ENCODE results near the gene CPLX3.
A peak's percentile ranks its signal among the peaks of the same experiment; 100 is the strongest.

Gene CPLX3

DNA sequence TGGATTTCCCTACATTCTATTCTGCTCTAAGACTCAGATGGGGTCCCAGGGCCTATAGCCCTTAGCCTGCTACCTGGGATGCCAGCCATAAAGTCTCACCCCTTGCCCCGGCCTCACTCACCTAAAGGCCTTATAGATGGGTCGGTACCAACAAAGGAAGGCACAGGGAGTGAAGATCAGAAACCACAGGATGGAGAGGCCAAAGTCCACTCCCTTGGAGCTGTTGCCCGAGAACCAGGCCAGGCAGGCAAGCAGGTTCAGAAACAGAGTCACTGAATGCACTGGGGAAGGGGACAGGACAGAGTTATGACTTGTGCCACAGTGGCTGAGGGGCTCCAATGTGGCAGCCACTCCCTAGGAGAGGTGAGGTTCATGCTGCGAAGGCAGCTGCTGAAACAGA lies 24.0 kb downstream of the CPLX3 start:
- no peak for DNase-seq

DNA sequence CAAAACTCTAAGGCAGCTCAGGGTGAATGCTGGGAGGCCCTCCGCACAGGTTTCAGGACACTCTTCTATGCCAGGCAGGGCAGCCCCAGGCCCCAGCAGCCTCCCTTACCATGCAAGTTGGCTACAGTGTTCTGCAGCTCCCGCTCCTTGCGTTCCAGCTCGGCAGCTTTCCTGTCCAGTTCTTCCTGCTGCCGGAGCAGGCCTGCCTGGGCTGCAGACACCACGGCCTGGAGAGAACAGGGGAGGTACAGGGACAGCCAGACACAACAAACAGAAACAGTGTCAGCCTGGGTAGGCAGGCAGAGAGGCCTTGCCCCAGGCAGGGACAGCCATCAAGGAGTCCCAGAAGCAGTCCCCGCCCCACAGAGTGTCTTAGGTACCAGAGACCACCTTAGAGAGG lies 25.5 kb downstream of the CPLX3 start:
- DNase-seq, result no peak

DNA sequence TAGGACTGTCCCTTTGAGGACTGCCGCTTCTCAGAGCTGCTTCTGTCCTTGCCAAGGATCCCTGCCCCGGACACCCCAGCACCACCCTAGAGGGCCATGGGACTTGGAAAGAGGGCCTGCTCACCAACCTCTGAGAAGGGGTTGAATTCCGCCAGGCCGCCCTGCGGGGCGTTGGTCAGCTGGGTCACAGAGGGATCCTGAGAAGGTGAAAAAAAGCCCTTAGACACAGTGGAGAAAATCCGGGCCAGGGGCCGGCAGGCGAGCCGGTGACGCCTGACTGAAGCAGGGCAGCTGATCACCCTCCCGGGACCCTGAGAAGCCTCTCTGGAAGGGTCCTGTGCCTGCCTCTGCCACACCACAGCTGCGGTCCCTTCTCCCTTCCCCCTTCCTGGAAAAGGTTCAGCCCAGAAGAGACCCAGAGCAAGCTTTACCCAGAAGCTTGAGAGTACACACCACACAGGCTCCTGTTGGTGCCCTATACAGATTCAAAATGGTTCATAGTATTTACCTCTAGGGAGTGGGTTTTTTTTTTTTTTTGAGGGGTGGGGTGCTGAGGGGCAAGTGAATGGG lies 28.1 kb downstream of the CPLX3 start:
- DNase-seq, result no peak

DNA sequence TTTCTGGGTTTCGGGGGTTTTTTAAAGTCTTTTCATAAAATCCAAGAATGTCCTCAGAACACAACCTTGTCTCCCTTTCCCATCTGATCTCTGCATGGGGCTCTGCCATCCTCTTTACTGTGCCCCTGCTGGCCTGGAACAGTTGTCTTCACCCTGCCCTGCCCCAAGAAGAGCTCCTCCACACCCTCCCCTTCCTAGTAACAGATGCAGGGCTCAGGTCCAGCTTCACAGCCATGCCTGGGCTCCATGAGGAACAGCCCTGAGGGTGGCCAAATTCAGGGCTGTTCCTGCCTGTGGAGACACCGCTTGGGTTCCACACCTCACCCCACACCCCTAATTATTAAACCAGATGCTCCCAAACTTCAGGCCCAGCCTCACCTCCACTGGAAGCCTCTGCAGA lies 29.4 kb downstream of the CPLX3 start:
- no peak for DNase-seq

DNA sequence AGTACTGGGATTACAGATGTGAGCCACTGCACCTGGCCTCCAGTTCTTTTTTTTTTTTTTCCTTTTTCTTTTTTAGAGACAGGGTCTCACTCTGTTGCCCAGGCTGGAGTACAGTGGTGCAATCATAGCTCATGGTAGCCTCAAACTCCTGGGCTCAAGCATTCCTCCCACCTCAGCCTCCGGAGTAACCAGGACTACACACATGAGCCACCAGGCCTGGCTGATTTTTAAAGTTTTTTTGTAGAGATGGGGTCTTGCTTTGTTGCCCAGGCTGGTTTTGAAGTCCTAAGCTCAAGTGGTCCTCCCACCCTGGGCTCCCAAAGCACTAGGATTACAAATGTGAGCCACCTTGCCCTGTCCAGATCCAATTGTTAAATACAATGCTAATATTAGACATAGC lies 30.1 kb downstream of the CPLX3 start:
- no peak for DNase-seq

DNA sequence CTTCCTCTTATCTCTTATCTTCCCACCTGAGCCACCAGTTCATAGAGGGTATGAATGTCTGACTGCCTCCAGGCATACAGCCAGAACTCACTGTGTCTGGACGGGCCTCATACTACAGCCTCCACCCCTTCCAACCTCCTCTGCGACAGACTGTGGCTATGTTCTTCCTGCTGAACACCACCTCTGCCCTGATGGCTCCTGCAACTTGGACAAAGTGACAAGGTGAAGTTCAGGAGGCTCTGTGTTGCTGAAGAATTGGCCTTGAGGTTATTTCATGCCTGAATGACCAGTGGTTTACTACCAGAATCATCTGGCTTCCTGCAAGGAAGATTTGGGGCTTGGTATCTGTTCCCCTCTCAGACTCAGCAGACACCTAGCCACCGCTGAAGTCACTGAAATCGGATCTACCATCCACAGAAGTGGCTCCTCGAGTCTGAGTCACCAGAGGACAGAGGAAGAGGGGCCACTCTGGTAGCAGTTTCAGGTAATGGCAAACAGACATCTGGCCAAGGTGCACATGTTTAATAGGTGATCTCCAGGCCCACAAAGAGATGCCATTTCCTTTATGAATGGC lies 30.7 kb downstream of the CPLX3 start:
- DNase-seq, result no peak

DNA sequence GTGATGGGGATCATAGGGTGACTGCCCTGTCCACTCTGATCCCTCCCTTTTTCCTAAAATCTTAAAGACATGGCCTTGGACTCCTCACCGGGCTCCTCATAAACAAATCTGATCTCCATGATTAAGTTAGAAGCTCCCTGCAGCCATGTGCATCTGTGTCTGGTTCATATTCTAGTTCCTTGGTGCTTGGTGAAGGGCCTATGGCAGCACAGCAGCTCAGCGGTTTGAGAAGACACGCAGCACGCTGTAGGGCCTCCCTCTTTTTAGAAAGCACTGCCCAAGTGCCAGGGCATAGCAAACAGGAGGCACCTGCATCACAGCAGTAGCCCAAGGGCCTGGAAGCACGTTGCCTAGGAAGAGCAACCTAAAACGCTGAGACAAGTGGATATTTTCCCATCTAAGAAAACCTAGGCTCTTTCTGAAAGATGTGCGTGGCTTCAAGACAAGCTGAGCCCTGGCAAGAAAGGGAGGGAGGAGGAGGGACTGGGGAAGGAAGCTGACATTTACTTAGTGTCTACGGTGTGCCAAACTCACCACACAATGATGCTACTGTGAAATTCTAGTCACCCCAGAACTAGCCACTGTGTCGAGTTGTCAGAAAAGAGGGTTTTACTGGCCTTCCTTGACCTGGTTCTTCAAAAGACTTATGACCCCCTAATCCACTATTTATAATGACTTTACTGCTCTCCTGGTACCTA lies 31.4 kb downstream of the CPLX3 start:
- DNase-seq, result no peak

DNA sequence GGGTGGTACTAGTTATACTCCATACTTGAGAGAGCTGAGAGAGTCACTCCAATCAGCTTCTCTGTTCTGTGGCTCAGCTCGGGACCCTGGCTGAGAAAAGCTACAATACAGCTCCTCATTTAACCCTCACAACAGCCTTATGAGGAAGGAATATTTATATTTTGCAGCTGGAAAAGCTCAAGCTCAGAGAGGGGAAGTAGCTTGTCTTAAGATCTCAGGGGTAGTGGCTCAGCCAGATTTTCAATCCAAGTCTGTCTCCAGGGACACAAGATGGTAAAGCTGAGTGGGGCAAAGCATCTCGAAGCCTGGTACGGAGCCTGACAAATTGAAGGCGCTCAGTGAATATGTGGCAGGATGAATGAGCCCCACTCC lies 31.9 kb downstream of the CPLX3 start:
- DNase-seq, result no peak

DNA sequence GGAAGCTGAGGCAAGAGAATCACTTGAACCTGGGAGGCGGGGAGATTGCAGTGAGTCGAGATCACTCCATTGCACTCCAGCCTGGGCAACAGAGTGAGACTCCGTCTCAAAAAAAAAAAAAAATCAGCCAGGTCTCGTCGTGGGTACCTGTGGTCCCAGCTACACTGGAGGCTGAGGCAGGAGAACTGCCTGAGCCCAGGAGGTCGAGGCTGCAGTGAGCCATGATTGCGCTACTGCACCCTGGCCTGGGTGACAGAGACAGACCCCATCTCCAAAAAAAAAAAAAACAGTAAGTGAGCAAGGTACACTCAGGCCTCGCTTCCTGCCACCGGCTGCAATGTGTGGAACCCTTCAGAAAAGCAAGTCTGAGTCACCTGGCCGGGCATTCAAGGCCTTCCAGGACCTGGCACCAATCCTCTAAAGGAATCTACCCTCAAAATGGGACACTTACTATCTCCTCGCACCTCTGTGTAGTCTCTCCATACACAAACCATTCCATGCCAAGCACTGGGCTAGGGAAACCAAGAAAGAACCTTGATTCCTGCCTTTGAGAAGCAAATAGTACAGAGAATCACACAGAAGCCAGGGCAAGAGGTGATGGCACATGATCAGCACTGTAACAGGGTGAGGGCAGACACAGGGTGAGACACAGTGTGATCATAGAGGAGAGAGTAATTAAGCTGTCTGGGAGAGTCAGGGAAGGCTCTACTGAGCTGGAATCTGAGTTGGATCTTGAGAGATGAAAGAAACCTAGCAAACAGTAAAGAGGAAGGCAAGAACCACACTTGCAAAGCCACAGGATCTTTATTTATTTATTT lies 37.0 kb downstream of the CPLX3 start:
- DNase-seq, result no peak

DNA sequence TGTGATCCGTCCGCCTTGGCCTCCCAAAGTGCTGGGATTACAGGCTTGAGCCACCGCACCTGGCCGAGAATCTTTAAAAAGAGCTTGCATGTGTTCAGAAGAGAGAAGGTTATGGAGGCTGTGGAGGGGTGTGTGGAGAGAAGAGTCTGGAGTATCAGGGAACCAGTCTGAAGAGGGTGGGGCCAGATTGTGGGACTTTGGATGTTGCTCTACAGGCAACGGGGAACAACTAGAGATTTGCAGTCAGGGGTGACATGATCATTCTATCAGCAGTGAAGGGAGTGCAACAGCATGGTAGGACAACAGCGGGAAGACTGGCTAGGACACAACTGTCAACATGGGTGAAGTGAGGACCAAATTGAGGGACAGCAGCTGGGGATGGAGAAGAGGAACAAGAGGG lies 37.9 kb downstream of the CPLX3 start:
- no peak for DNase-seq

DNA sequence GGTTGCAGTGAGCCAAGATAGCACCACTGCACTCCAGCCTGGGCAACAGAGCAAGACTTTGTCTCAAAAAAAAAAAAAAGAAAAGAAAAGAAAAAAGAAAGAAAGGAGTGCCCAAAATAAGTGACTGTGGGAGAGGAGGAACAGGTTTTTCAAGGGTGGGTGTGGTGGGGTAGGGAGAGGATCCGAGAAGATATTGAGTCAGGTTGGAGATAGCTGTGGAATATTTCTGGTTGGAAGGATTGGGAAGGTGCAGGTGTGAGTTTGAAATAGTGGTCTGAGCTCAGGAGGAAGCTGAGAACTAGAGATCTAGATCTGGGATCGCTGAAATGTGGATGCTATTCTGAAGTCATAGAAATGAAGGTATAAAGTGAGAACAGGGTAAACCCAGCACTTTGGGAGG lies 38.9 kb downstream of the CPLX3 start:
- no peak for DNase-seq

DNA sequence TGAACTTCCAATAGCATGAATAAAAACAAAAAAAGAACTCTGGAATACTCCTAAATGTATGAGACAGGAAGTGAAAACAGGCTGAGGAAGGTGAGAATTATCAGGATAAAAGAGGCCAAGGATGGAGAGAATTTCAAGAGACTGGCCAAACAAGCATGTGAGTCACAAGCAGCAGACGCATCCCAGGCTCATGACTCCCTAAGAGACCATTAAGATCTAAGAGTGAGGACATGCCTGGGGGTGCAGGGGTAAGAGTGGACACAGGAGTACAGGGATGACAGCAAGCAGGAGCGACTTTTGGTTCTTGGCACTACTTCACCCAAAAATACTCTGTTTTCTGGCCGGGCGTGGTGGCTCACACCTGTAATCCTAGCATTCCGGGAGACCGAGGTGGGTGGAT lies 39.7 kb downstream of the CPLX3 start:
- no peak for DNase-seq

DNA sequence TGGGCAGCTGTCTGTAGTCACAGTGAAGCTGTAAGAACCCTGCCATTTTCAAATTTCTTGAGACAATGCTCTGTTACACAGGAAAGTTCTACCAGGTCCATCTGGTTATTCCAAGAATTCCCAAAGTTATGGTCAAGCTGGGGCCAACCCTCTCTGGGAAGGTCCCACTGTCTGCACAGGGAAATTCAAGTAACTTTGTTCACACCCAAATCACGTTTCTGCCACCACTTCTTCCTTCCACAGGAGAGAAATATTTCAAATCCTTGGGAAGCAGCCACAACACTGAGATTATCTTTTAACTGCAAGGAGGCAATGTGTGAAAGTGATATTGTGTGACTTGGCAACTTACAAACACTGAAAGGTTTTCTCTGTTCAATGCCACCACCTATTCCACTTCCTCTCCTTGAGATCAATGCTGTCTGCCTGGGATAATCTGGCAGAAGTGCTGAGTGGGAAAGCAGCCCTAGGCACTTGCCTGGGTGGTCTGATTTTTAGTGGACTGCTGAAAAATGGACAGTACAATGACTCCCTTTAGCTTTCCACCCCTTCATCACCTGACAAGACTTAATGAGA lies 41.1 kb downstream of the CPLX3 start:
- no peak for DNase-seq

DNA sequence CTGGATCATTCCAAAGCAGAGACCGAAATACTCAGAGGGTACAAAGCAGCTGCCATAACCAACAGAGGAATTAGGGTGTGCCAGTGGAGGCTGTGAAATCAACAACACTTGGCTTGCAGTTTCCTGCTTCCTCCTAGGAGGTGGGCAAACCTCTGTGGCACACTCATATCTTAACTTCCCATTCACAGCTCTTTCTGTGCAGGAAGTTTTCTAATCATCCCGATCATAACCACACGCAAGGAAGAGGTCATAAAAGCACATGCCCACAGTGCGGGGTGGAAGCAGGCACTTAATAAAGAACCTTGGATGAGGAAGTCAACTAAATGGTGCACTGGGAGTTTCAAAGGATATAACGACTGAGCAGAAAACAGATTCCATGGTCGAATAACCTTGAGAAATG lies 41.6 kb downstream of the CPLX3 start:
- no peak for DNase-seq

DNA sequence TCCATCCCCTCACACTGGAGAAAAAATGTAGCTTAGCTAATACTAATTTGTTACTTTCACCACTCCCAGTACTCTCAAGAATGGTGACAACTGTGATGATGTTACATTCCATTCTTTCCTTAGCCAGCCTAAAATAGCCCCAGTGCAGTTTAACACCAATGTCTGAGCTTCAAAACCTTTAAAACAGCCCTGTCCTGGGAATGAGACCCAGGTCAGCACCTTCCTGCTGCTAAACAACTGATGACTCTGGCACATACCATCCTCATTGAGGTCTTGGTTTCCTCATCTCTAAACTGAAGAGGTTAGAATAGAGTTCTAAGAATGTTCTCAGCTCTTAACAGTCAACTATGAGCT lies 42.9 kb downstream of the CPLX3 start:
- DNase-seq, result no peak

DNA sequence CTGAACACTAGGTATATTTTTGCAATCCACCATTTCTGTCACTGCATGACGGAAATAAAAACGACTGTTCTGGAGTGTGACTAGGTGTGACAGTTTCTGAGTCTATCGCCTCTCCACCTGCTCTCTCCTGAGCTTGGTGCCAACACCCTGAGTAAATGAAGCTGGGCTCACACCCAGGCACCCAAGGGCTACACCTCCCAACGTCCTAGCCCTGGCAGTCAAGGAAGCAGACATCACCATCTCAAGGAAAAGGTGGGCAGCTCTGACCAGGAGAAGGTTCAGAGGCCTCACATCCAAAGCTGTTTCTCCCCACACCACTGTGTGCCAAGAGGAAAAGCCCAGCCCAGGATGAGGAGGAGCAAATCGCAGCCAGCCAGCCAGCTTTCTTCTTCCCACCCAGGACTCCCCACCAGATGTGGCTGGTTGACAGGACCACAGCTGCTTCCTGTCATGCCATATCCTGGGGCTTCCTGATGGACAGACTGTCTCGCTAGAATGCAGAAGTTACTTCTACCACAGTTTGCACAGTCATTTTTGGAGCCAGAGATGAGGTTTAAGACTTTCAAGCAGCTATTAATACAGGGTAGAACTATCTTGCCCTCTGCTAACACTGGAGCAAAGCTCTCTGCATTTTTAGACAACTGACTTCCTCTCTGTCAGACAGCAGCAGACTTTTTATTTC lies 43.4 kb downstream of the CPLX3 start:
- DNase-seq, result no peak

DNA sequence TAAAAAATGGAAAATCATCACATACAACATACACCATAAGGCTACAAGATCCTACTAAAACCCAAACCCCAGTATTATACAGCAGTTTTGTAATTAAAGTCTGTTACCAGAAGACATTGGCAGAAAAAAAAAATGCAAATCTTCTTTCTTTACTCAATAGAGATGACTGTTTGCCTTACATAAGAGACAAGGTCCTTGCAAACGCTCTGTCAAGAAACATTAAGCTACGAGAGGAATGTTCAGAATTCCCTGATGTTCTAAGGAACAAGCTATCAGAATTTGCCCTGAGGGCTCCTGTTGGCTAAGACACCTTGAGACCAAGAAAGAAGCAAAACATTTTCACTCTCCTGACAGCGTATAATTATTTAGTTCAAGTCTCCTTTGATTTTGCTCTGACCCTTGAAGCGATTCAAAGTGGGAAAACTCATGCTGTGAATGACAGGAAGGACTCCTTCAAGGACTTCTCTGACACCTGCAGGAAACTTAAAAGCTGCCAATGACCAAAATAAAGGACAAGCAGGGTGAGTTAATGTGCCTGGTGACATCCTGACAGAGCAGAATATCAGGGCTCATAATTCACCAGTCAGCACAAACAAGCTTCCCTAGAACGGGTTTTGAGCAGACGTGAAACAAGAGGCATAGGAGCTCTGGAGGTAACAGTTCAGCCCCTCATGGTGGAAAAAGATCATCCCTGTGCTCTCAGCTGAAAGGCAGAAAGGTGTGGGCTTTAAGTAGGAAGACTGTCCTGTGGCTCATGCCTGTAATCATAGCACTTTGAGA lies 44.2 kb downstream of the CPLX3 start:
- DNase-seq, result no peak

DNA sequence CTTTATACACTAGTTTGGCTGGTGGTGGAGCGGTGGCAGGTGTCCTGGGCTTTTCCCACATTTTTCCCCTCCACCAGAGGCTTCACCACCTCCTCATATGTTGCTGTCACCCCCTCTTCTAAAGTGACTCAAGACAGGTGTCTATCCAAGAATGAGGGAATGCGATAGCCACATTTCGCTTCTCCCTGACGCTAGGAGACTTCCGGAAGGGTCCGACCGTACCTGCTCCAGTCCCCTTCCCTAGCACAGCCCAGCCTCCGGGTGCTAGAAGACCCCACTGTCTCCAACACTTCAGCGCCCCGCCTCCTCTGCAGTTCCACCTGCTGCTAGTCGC lies 46.2 kb downstream of the CPLX3 start:
- no peak for DNase-seq

DNA sequence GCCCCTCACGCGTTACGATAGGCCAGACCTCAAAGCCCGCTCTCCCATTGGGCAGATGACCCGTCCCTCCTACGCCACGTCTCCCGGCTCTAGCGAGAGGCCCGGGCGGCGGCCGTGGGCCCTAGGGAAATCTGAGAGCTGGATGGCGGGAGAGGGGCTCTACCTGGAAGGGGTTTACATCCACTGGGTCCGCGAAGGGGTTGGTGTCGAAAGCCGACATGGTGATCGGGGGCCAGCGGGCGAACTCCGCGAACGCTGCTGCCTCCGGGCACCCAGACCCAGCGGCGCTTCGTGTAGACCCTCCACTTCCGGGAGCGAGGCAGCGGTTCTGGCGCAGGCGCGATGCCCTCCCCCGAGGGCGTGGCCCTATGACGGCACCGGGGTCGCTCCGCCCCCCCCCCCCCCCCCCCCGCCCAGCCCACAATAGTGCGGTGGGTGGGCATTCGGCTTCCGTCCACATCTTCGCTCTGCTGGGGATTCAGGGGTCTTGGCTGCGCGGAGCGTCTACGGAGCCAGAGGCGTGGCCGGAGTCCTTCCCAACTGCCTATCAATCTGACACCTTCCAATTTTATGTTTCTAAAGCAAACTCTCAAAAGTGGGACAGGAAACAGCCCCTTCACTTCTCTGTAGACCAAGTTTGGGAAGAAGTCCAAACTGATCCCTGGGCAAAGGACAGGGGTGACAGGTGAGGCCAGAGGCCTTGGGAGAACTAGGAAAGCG lies 46.8 kb downstream of the CPLX3 start, which contains the start of gene SCAMP2:
Gene SCAMP2 (minus strand): TSS at position 330 of the 720 bp plus-strand sequence. CDS start 110 bp downstream, at position 220.
- DNase-seq, result peak; percentile 83 to 87

DNA sequence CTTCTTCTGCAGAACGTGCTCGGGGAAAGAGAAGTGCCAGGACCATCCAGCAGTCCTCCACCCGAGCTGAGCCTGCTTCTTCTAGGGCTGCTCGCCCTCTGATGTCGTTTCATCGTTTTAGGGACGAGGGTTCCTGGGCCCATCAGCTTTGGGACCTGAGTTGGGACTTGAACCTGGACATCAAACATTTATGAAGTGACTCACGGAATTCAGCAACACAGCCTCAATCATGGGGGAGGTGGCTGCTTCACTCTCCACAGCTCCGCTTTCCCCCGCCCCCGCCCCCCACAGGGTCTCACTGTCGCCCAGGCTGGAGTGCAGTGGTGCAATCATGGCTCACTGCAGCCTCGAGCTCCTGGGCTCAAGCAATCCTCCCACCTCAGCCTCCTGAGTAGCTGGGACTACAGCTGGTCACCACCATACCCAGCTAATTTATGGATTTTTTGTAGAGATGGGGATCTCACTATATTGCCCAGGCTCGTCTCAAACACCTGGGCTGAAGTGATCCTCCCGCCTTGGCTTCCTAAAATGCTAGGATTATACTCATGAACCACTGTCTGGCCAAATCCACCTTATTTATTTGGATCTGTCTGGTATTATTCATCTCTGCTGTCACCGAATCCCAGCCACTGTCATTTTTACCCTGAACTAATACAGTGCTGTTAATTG lies 47.5 kb downstream of the CPLX3 start:
- peak in 1 of 2 experiments; percentile 25 for DNase-seq

DNA sequence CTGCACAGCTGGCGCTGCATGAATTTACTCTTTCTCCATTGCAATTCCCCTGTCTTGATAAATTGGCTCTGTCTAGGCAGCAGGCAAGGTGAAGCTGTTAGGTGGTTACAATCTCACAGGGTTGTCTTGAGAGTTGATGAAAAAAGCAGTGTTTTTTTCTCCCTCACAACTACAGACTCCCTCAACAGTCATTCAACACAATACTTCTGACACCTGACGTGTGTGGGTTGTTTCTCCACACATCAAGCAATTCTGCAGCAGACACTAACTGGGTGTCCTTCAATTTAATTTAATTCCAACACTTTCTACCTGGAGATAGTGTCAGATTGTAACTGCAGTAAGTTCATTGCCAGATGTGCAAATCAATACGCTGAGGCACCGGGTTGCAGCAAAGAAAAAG lies 51.8 kb downstream of the CPLX3 start:
- DNase-seq, result no peak

Measured in NCI-H1930 (cell line).